HG03103 (cell line): Measurements from ENCODE around the gene AFAP1.
A peak's percentile ranks its signal among the peaks of the same experiment; 100 is the strongest.

Experiments
- ATAC-seq: cut with Tn5 transposase; IDR thresholded peaks from one replicate; pipeline ENCODE4 v1.9.1; 2021; ENCODE audit warnings: low read depth; ENCODE audit not compliant: unreplicated experiment

The AFAP1 gene

GRCh38 chr4:7773401-7774180, 166.1 kb downstream of the AFAP1 start:
- ATAC-seq, result no peak

- ATAC-seq, result no peak
These were observed 166.8 kb downstream of the AFAP1 start for GRCh38 chr4:7772711-7773385.

GRCh38 chr4:7771541-7772507, 167.8 kb downstream of the AFAP1 start:
- peak; percentile 94 for ATAC-seq

- ATAC-seq, result no peak
These were observed 168.6 kb downstream of the AFAP1 start for GRCh38 chr4:7771056-7771455.

- no peak for ATAC-seq
These were observed 169.2 kb downstream of the AFAP1 start for GRCh38 chr4:7770224-7771050.

- ATAC-seq, result no peak
These were observed 170.1 kb downstream of the AFAP1 start for GRCh38 chr4:7769396-7770223.

GRCh38 chr4:7768736-7769135, 170.9 kb downstream of the AFAP1 start:
- ATAC-seq, result no peak

- ATAC-seq, result no peak
These were observed 171.7 kb downstream of the AFAP1 start for GRCh38 chr4:7767966-7768365.

- ATAC-seq, result no peak
These were observed 172.1 kb downstream of the AFAP1 start for GRCh38 chr4:7767526-7767925.

GRCh38 chr4:7766661-7767345, 172.9 kb downstream of the AFAP1 start:
- no peak for ATAC-seq

- no peak for ATAC-seq
These were observed 173.6 kb downstream of the AFAP1 start for GRCh38 chr4:7766086-7766485.

GRCh38 chr4:7765666-7766065, 174.0 kb downstream of the AFAP1 start:
- ATAC-seq, result no peak

GRCh38 chr4:7764466-7764865, 175.2 kb downstream of the AFAP1 start:
- no peak for ATAC-seq

GRCh38 chr4:7763788-7764187, 175.9 kb downstream of the AFAP1 start:
- no peak for ATAC-seq

GRCh38 chr4:7763106-7763505, 176.6 kb downstream of the AFAP1 start:
- ATAC-seq, result no peak

GRCh38 chr4:7762376-7763030, 177.2 kb downstream of the AFAP1 start:
- no peak for ATAC-seq

GRCh38 chr4:7761720-7762119, 177.9 kb downstream of the AFAP1 start:
- ATAC-seq, result peak; percentile 78

GRCh38 chr4:7761312-7761711, 178.3 kb downstream of the AFAP1 start:
- no peak for ATAC-seq
